ENCODE results near the gene ALKBH4. TPM values are rescaled to one million over a fixed set of nuclear protein-coding genes. Genes with fewer than 3 reads are reported as not detected.
"Not testable (repeated sequence)": the region's sequence is repeated elsewhere in the genome, so short reads cannot be mapped to it uniquely, and the experiment has no call there.

The ALKBH4 gene
- polyA plus RNA-seq, 1 donor from 2014 or later: 27.2 TPM

DNA sequence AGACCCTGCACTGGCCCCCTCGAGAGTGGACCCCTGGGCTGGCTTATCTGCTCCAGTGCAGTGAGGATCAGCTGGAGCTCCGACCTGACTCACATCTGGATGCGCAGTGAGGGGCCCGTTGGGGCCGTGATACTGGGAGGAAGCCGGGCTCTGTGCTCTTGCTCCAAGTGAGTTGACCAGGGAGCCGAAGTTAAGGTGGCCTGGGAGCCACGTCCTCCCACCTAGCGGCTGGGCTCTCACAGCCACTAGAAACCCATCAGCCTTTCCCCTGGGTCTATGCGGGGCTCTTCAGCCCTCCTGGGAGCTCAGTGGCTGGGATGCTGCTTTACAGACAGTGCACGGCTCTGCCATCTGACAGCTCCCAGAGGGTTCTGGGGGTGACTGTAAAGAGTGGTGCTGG is 9.1 kb downstream of the ALKBH4 start:
- TF ChIP-seq MXI1 (conservative IDR thresholded peaks at IDR 0.05; ENCODE audit: poor library complexity, severe bottlenecking): no peak
- no peak for TF ChIP-seq POLR2AphosphoS5 (IDR thresholded peaks at IDR 0.05)
- TF ChIP-seq SMC3 (conservative IDR thresholded peaks at IDR 0.05; ENCODE audit: poor library complexity): no peak
- no peak for TF ChIP-seq RAD21 (conservative IDR thresholded peaks at IDR 0.05)
- TF ChIP-seq EZH2 (IDR thresholded peaks at IDR 0.05; ENCODE audit: borderline replicate concordance, insufficient read depth, low read length, poor library complexity, severe bottlenecking): no peak
- TF ChIP-seq TAF1 (IDR thresholded peaks at IDR 0.05; ENCODE audit: low read depth): no peak
- TF ChIP-seq, protein P1, sequence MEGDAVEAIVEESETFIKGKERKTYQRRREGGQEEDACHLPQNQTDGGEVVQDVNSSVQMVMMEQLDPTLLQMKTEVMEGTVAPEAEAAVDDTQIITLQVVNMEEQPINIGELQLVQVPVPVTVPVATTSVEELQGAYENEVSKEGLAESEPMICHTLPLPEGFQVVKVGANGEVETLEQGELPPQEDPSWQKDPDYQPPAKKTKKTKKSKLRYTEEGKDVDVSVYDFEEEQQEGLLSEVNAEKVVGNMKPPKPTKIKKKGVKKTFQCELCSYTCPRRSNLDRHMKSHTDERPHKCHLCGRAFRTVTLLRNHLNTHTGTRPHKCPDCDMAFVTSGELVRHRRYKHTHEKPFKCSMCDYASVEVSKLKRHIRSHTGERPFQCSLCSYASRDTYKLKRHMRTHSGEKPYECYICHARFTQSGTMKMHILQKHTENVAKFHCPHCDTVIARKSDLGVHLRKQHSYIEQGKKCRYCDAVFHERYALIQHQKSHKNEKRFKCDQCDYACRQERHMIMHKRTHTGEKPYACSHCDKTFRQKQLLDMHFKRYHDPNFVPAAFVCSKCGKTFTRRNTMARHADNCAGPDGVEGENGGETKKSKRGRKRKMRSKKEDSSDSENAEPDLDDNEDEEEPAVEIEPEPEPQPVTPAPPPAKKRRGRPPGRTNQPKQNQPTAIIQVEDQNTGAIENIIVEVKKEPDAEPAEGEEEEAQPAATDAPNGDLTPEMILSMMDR (IDR thresholded peaks at IDR 0.05; ENCODE audit: poor library complexity, severe bottlenecking): no peak
- TF ChIP-seq EP300 (conservative IDR thresholded peaks at IDR 0.05; ENCODE audit: poor library complexity, severe bottlenecking): no peak
- TF ChIP-seq, protein P2, sequence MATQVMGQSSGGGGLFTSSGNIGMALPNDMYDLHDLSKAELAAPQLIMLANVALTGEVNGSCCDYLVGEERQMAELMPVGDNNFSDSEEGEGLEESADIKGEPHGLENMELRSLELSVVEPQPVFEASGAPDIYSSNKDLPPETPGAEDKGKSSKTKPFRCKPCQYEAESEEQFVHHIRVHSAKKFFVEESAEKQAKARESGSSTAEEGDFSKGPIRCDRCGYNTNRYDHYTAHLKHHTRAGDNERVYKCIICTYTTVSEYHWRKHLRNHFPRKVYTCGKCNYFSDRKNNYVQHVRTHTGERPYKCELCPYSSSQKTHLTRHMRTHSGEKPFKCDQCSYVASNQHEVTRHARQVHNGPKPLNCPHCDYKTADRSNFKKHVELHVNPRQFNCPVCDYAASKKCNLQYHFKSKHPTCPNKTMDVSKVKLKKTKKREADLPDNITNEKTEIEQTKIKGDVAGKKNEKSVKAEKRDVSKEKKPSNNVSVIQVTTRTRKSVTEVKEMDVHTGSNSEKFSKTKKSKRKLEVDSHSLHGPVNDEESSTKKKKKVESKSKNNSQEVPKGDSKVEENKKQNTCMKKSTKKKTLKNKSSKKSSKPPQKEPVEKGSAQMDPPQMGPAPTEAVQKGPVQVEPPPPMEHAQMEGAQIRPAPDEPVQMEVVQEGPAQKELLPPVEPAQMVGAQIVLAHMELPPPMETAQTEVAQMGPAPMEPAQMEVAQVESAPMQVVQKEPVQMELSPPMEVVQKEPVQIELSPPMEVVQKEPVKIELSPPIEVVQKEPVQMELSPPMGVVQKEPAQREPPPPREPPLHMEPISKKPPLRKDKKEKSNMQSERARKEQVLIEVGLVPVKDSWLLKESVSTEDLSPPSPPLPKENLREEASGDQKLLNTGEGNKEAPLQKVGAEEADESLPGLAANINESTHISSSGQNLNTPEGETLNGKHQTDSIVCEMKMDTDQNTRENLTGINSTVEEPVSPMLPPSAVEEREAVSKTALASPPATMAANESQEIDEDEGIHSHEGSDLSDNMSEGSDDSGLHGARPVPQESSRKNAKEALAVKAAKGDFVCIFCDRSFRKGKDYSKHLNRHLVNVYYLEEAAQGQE (IDR thresholded peaks at IDR 0.05; ENCODE audit: borderline replicate concordance): no peak
- no peaks in the 10 kb centered on the region for H3K9me3 ChIP-seq (ENCODE audit: low read length)
- H3K4me2 ChIP-seq (ENCODE audit: low read length): no peak overlapping the region
- H2AFZ ChIP-seq (ENCODE audit: low read depth, low read length): no peak overlapping the region
- H4K20me1 ChIP-seq (ENCODE audit: insufficient read depth): no peaks in the 10 kb centered on the region
- H3K9me2 ChIP-seq (ENCODE audit: insufficient read depth, low read length): no peaks in the 10 kb centered on the region
- no peak overlapping the region for H3K9ac ChIP-seq (ENCODE audit: low read length)
- H3K27ac ChIP-seq (ENCODE audit: low read length): no peak overlapping the region
- H3K27me3 ChIP-seq (ENCODE audit: insufficient read depth, low read depth, low read length): no peaks in the 10 kb centered on the region
- H3K36me3 ChIP-seq (ENCODE audit: insufficient read depth, low read length): no peaks in the 10 kb centered on the region
- H3K79me2 ChIP-seq (replicated peaks; ENCODE audit: insufficient read depth, low read length): no peaks in the 10 kb centered on the region
- H3F3A ChIP-seq (ENCODE audit: insufficient read depth, low read length, poor library complexity, severe bottlenecking): no peaks in the 10 kb centered on the region
- H3K4me3 ChIP-seq (ENCODE audit: low read length): no peak overlapping the region

DNA sequence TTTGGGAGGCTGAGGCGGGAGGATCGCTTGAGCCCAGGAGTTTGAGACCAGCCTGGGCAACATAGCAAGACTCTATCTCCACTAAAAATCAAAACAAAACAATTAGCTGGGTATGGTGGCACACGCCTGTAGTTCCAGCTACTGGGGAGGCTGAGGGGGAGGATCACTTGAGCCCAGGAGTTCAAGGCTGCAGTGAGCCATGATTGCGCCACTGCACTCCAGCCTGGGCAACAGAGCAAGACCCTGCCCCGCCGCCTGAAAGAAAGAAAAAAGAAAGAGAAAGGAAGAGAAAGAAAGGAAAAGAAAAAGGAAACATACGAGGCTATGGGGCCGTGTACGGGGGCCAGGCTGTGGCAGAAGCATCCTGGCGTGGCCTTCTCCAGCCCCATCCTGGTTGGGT is 9.7 kb downstream of the ALKBH4 start:
- not testable (repeated sequence) for H2AFZ ChIP-seq (ENCODE audit: low read depth, low read length); H3K9ac ChIP-seq (ENCODE audit: low read length); H4K20me1 ChIP-seq (ENCODE audit: insufficient read depth); H3K4me3 ChIP-seq (ENCODE audit: low read length); H3K4me2 ChIP-seq (ENCODE audit: low read length); H3K27ac ChIP-seq (ENCODE audit: low read length); H3K27me3 ChIP-seq (ENCODE audit: insufficient read depth, low read depth, low read length); H3K9me3 ChIP-seq (ENCODE audit: low read length); H3K79me2 ChIP-seq (replicated peaks; ENCODE audit: insufficient read depth, low read length); H3K36me3 ChIP-seq (ENCODE audit: insufficient read depth, low read length); H3K9me2 ChIP-seq (ENCODE audit: insufficient read depth, low read length); H3F3A ChIP-seq (ENCODE audit: insufficient read depth, low read length, poor library complexity, severe bottlenecking)

DNA sequence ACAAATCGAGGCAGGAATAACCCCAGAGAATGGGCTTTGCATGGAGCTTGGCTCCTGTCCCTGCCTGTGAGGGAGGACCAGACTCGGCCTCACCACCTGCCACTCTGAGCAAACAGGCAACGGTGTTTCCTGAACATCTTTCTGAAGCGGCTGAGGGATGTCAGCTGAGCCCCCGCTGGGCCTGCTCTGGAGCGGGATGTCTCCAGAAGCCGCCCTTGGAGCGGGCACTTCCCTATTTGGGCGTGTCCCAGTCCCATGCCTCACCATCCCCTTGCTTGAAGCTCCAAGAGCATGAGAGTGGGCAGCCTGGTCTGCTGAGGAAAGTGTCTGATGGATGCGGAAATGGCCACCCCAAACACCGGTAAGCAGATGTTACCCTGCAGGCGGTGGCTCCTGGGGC is 10.2 kb downstream of the ALKBH4 start:
- no peaks in the 10 kb centered on the region for H3K9me2 ChIP-seq (ENCODE audit: insufficient read depth, low read length)
- H3K36me3 ChIP-seq (ENCODE audit: insufficient read depth, low read length): no peaks in the 10 kb centered on the region
- no peaks in the 10 kb centered on the region for H4K20me1 ChIP-seq (ENCODE audit: insufficient read depth)
- H2AFZ ChIP-seq (ENCODE audit: low read depth, low read length): no peak overlapping the region
- no peak overlapping the region for H3K9ac ChIP-seq (ENCODE audit: low read length)
- no peaks in the 10 kb centered on the region for H3K79me2 ChIP-seq (replicated peaks; ENCODE audit: insufficient read depth, low read length)
- no peaks in the 10 kb centered on the region for H3K9me3 ChIP-seq (ENCODE audit: low read length)
- H3F3A ChIP-seq (ENCODE audit: insufficient read depth, low read length, poor library complexity, severe bottlenecking): no peaks in the 10 kb centered on the region
- H3K27me3 ChIP-seq (ENCODE audit: insufficient read depth, low read depth, low read length): no peaks in the 10 kb centered on the region
- TF ChIP-seq, protein P2 (IDR thresholded peaks at IDR 0.05; ENCODE audit: borderline replicate concordance): no peak
- TF ChIP-seq SMC3 (conservative IDR thresholded peaks at IDR 0.05; ENCODE audit: poor library complexity) (no peak), RAD21 (conservative IDR thresholded peaks at IDR 0.05) (no peak), POLR2AphosphoS5 (IDR thresholded peaks at IDR 0.05) (no peak), EP300 (conservative IDR thresholded peaks at IDR 0.05; ENCODE audit: poor library complexity, severe bottlenecking) (no peak), EZH2 (IDR thresholded peaks at IDR 0.05; ENCODE audit: borderline replicate concordance, insufficient read depth, low read length, poor library complexity, severe bottlenecking) (no peak)
- TF ChIP-seq, protein P1 (IDR thresholded peaks at IDR 0.05; ENCODE audit: poor library complexity, severe bottlenecking): no peak
- H3K4me3 ChIP-seq (ENCODE audit: low read length): no peak overlapping the region
- no peak overlapping the region for H3K4me2 ChIP-seq (ENCODE audit: low read length)
- H3K27ac ChIP-seq (ENCODE audit: low read length): no peak overlapping the region
